Measurements from ENCODE around the gene TSGA10IP. TPM values are rescaled to one million over a fixed set of nuclear protein-coding genes. Genes with fewer than 3 reads are reported as not detected.

TSGA10IP gene
- total RNA-seq, 3 donors from 2014 or later = not detected

DNA sequence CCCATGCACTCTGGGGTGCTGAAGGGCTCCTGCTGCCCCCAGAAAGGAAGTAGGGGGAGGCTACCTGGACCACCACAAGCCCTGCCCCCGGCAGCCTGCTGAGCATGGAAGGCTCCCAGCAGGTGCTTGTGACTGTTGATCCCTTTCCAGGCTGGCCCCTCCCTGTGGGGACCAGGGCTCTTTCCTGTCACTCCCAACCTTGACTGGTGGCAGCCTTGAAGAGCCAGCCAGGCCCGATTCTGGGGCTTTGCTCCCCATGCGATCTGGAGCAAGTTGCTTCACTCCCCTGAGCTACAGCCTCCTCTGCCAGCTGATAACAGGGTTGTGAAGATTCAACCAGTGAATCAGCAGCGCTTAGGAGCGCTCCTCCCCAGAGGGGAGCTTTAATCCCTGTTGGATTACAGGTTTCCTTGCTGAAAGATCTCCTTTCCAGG, 61.9 kb downstream of the TSGA10IP start:
- no peaks in the 10 kb centered on the region for H3K9me3 Mint-ChIP-seq
- no peak for ATAC-seq

DNA sequence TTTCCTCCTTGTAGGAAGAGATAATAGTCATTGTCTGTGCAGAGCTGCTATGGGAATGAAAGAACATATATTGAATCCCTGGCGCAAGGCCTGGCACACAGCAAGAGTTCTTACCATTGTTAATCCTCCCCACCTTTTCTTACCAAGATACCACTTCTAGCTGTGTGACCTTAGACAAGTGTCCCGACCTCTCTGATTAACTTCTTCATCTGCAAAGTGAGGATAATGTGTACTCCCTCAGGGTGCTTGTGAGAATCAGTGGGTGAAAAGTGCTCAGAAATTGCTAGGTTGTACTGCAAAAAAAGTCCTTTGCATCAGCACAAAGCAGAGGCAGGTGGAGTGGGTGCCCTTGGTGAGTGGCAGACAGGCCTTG, 62.8 kb downstream of the TSGA10IP start:
- peaks cover 10% of the 10 kb centered on the region for H3K36me3 Mint-ChIP-seq (ENCODE audit: insufficient read depth)
- no peaks in the 10 kb centered on the region for H3K9me3 Mint-ChIP-seq
- no peak for DNase-seq
- no peak for ATAC-seq
- H3K27me3 Mint-ChIP-seq (ENCODE audit: low read depth) = peaks cover 15% of the 10 kb centered on the region
- H3K4me3 Mint-ChIP-seq = no peak overlapping the region
- peaks cover 5% of the 10 kb centered on the region for H3K4me1 Mint-ChIP-seq (ENCODE audit: low read depth)

More for the DNA sequence above, 61.9 kb downstream of the TSGA10IP start:
- peaks cover 8% of the 10 kb centered on the region for H3K4me1 Mint-ChIP-seq (ENCODE audit: low read depth)
- H3K4me3 Mint-ChIP-seq = no peak overlapping the region
- no peak for DNase-seq
- peaks cover 10% of the 10 kb centered on the region for H3K36me3 Mint-ChIP-seq (ENCODE audit: insufficient read depth)
- H3K27me3 Mint-ChIP-seq (ENCODE audit: low read depth) = peaks cover 10% of the 10 kb centered on the region

DNA sequence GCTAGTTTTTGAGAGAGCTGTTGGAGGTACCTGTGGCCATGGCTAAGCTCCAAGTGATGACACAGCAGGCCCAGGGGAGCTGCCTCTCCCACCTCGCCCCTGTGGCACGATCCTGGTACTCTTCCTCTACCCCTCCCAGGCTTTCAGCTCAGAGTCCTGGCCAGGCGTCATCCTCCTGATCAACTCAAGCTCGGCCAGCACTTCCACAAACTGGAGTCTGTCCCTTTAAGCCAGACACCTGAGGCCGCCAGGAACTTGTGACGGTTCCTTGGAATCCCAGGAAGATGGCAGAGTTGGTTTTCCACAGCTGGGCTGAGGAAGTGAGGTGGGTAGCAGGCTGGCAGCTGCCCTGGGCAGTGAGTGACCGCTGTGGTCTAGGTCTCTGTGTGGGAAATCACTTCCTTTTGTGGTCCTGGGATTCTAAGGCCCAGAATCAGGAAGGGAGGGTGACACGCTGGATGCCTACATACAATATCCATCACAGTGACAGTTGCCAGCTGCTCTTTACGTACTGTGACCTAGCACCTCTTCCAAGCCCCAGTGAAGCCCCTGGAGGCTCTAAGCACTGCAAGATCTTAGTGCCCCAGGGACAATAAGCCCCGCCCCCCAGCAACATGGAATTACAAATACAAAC, 63.3 kb downstream of the TSGA10IP start:
- H3K4me1 Mint-ChIP-seq (ENCODE audit: low read depth) = peaks cover under 1% of the 10 kb centered on the region
- no peak overlapping the region for H3K4me3 Mint-ChIP-seq
- H3K27me3 Mint-ChIP-seq (ENCODE audit: low read depth) = peaks cover 19% of the 10 kb centered on the region
- no peak for DNase-seq
- H3K36me3 Mint-ChIP-seq (ENCODE audit: insufficient read depth) = peaks cover 10% of the 10 kb centered on the region
- no peak for ATAC-seq
- no peaks in the 10 kb centered on the region for H3K9me3 Mint-ChIP-seq

Other genes with a start within 250 kb of the TSGA10IP start
- gene KAT5, start 233.2 kb upstream of the TSGA10IP start, total RNA-seq = 10 to 100 TPM; 81.7 to 96.5 (median 85.1) TPM
- 100 to 1,000 TPM in 2 of 3 donors, 10 to 100 TPM in 1; 95.6 to 122 (median 115) TPM for gene RNASEH2C, start 224.7 kb upstream of the TSGA10IP start, total RNA-seq
- gene AP5B1, start 164.5 kb upstream of the TSGA10IP start, total RNA-seq = 10 to 100 TPM; 17.3 to 19.4 (median 17.4) TPM
- under 1 TPM in 2 of 3 donors, not detected in 1; 0.05 TPM for gene OVOL1, start 158.4 kb upstream of the TSGA10IP start, total RNA-seq
- 1 to 10 TPM in 1 of 3 donors, under 1 TPM in 2; 0.52 to 1.4 (median 0.56) TPM for gene SNX32, start 111.5 kb upstream of the TSGA10IP start, total RNA-seq
- 1,000 to 10,000 TPM in 1 of 3 donors, 100 to 1,000 TPM in 2; 944 to 1,135 (median 977) TPM for gene CFL1, start 87.3 kb upstream of the TSGA10IP start, total RNA-seq
- 10 to 100 TPM; 60.8 to 72.9 (median 60.8) TPM for gene MUS81, start 85.0 kb upstream of the TSGA10IP start, total RNA-seq
- 1 to 10 TPM; 1.0 to 2.9 (median 2.0) TPM for gene EFEMP2, start 72.7 kb upstream of the TSGA10IP start, total RNA-seq
- gene CTSW, start 65.6 kb upstream of the TSGA10IP start, total RNA-seq = 10 to 100 TPM in 2 of 3 donors, 1 to 10 TPM in 1; 8.4 to 12.3 (median 11.2) TPM
- gene FIBP, start 57.0 kb upstream of the TSGA10IP start, total RNA-seq = 10 to 100 TPM; 72.8 to 86.1 (median 83.9) TPM
- gene CCDC85B, start 54.8 kb upstream of the TSGA10IP start, total RNA-seq = 100 to 1,000 TPM in 1 of 3 donors, 10 to 100 TPM in 2; 77.8 to 116 (median 95.6) TPM
- gene FOSL1, start 45.1 kb upstream of the TSGA10IP start, total RNA-seq = 10 to 100 TPM; 75.6 to 77.2 (median 76.9) TPM
- gene C11orf68, start 26.4 kb upstream of the TSGA10IP start, total RNA-seq = 10 to 100 TPM; 13.9 to 15.4 (median 14.0) TPM
- 100 to 1,000 TPM in 2 of 3 donors, 10 to 100 TPM in 1; 96.1 to 118 (median 106) TPM for gene DRAP1, start 26.1 kb upstream of the TSGA10IP start, total RNA-seq
- 100 to 1,000 TPM in 2 of 3 donors, 10 to 100 TPM in 1; 90.8 to 105 (median 100) TPM for gene SART1, start 16.3 kb downstream of the TSGA10IP start, total RNA-seq
- gene EIF1AD, start 56.7 kb downstream of the TSGA10IP start, total RNA-seq = 10 to 100 TPM; 71.4 to 76.9 (median 76.0) TPM
- gene BANF1, start 57.0 kb downstream of the TSGA10IP start, total RNA-seq = 100 to 1,000 TPM; 286 to 337 (median 326) TPM
- gene CST6, start 66.5 kb downstream of the TSGA10IP start, total RNA-seq = 1 to 10 TPM in 1 of 3 donors, under 1 TPM in 2; 0.38 to 1.0 (median 0.45) TPM
- gene CATSPER1, start 81.0 kb downstream of the TSGA10IP start, total RNA-seq = not detected
- not detected for gene GAL3ST3, start 103.7 kb downstream of the TSGA10IP start, total RNA-seq
- 100 to 1,000 TPM; 368 to 384 (median 376) TPM for gene SF3B2, start 106.9 kb downstream of the TSGA10IP start, total RNA-seq
- gene PACS1, start 124.8 kb downstream of the TSGA10IP start, total RNA-seq = 10 to 100 TPM; 43.4 to 46.3 (median 44.8) TPM

All from activated T-cell treated with anti-CD3 and anti-CD28 coated beads, Interleukin-2, amount 50 U/mL, for 4 hours (primary cell).